Transverse colon (tissue), 4 donors: ENCODE data around the gene GGT5.

Source experiments
- CTCF ChIP-seq, 5 experiments: fragments of 200-600 bp in 3 of 5; fragments of 450-650 bp in 2 of 5; sonication (generic) in 3 of 5; IDR thresholded peaks; 1 replicate in 2 of 5; 2 replicates in 3 of 5; pipeline ENCODE4 v1.5.1; 2016 to 2017; ENCODE audit warnings: antibody characterized with exemption in 5 of 5, inconsistent platforms in 3 of 5, mild to moderate bottlenecking in 2 of 5, moderate library complexity in 1 of 5
- EP300 ChIP-seq: sonication (generic); formaldehyde crosslinking; IDR thresholded peaks from one replicate; pipeline ENCODE4 v1.6.1; 2017; ENCODE audit warnings: antibody characterized with exemption, low read depth
- POLR2A ChIP-seq: fragments of 450-650 bp; IDR thresholded peaks from one replicate; pipeline ENCODE4 v1.6.1; 2016; ENCODE audit warnings: antibody characterized with exemption, mild to moderate bottlenecking, moderate library complexity
- POLR2AphosphoS5 ChIP-seq, 3 donors: sonication (generic); formaldehyde crosslinking; IDR thresholded peaks; one replicate each; pipeline ENCODE4 v1.6.1; 2016; ENCODE audit warnings: antibody characterized with exemption in 3 of 3

DNA sequence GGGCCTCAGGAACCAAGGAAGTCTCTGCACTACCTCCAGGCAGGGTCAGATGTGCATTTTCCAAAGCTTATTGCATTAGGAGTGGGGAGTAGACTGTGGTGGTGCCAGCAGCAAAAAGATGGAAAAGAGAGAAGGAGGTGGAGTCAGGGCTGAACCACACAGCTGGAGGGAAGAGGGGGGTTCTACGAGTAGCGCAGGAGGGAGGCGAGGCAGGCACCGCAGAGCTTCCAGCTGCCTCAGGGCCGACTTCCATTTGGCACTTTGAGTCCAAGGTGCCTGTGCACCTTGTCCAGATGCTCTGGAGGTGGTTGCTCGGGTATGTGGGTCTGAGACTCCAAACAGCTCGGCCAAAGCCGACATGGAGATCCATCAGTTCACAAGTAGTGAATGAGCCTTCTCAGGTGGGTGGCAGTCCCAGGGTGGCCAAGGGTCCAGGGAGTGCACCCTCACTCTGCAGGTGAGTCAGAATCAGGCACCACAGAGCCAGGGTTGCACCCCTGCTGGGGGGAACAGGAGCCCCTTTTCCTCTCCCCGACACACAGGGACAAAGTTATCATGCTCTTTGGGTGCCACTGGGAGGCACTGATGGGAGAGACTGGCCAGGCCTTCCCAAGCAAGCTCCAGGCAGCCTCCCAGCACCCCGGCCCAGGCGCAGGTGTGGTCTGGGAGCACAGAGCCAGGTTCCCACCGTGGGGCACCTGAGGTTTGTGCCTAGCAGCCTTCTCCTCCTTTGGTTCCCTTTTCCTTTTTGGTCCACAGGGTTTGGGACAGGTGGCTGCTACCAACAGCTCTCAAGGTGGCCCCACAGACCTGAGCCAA is 30.2 kb downstream of the GGT5 start:
- no peak for TF ChIP-seq CTCF (IDR thresholded peaks at IDR 0.05)
- TF ChIP-seq POLR2A: no peak
- no peak for TF ChIP-seq EP300
- no peak for TF ChIP-seq POLR2AphosphoS5 (IDR thresholded peaks at IDR 0.05)
